Measurements from ENCODE around the gene DPEP1. TPM values are rescaled to one million over a fixed set of nuclear protein-coding genes. Genes with fewer than 3 reads are reported as not detected.
A peak's percentile ranks its signal among the peaks of the same experiment; 100 is the strongest.

DPEP1 gene
- total RNA-seq, 1 donor from 2014 or later: 0.24 TPM

DNA sequence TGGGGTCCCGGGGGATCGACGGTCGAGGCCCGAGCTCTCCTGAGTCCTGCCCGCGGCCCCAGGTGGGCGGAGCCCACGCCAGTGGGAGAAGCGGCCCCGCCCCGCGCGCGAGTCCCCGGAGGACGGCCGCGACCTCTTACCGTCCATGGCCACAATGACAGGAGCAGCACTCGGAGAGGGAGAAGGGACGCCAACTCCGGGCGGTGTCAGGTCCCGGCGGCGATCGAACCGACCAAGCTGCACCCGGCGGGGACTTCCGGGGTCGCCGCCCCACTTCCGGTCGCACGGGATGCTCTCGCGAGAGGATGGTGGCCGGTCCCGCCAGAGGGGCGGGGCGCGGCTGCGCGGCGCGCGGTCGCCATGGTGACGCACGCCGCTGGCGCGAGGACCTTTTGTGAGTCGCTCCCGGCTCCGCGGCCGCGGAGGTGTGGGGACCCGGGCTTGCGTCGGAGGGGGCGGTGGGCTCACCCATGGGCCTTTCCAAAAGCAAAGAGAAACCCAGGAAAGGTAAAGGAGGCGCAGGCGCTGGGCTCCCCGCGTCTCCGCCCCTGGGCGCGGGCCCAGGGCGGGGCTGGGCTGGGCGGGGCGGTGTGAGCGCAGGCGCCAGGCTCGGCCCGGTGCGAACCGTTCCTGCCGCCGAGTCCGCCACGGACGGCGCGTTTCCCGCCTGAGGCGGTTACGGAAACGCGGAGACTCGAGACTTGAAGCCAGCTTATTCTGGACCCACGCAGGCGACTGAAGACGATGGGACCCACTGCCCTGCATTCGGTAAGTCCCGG is 44.2 kb downstream of the DPEP1 start, which contains the start of the genes CHMP1A and SPATA33:
Gene CHMP1A (minus strand): TSS at position 267 of the 779 bp plus-strand sequence. CDS start 120 bp downstream, at position 147.
Gene SPATA33 (plus strand): TSS at position 395 of the 779 bp plus-strand sequence. CDS start 76 bp downstream, at position 471.
- no peaks in the 10 kb centered on the region for H3K9me3 ChIP-seq (ENCODE audit: low read depth)
- H3F3A ChIP-seq (ENCODE audit: low read depth): no peaks in the 10 kb centered on the region
- H3K36me3 ChIP-seq: peaks cover 5% of the 10 kb centered on the region
- Mint-ChIP-seq H3K4me3 (peak within 1 kb of the TSS; percentile 92), H3K27ac (no peak within 1 kb of the TSS), H3K4me1 (peaks cover 14% of the 10 kb centered on the region), H3K9me3 (no peaks in the 10 kb centered on the region), H3K36me3 (peaks cover 31% of the 10 kb centered on the region), H3K27me3 (ENCODE audit: insufficient read depth, low read depth) (peaks cover 2% of the 10 kb centered on the region)
- H3K79me2 ChIP-seq (ENCODE audit: low read depth): peaks cover 56% of the 10 kb centered on the region
- H3K4me1 ChIP-seq: peaks cover 10% of the 10 kb centered on the region
- H4K20me1 ChIP-seq (ENCODE audit: low read depth): peaks cover 28% of the 10 kb centered on the region
- DNase-seq (ENCODE audit: low spot score): peak; percentile 97
- H3K4me2 ChIP-seq: peak within 1 kb of the TSS; percentile 85
- H3K9ac ChIP-seq: peak within 1 kb of the TSS; percentile 82
- peak within 1 kb of the TSS; percentile 70 for H3K4me3 ChIP-seq
- TF ChIP-seq EZH2phosphoT487 (IDR thresholded peaks at IDR 0.05) (peak; percentile 24), EZH2 (IDR thresholded peaks at IDR 0.05) (peak; percentile 7)
- TF ChIP-seq, protein P1, sequence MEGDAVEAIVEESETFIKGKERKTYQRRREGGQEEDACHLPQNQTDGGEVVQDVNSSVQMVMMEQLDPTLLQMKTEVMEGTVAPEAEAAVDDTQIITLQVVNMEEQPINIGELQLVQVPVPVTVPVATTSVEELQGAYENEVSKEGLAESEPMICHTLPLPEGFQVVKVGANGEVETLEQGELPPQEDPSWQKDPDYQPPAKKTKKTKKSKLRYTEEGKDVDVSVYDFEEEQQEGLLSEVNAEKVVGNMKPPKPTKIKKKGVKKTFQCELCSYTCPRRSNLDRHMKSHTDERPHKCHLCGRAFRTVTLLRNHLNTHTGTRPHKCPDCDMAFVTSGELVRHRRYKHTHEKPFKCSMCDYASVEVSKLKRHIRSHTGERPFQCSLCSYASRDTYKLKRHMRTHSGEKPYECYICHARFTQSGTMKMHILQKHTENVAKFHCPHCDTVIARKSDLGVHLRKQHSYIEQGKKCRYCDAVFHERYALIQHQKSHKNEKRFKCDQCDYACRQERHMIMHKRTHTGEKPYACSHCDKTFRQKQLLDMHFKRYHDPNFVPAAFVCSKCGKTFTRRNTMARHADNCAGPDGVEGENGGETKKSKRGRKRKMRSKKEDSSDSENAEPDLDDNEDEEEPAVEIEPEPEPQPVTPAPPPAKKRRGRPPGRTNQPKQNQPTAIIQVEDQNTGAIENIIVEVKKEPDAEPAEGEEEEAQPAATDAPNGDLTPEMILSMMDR (IDR thresholded peaks at IDR 0.05): no peak
- H3K27ac ChIP-seq: no peak within 1 kb of the TSS
- H3K27me3 ChIP-seq: no peaks in the 10 kb centered on the region
- peak within 1 kb of the TSS; percentile 92 for H2AFZ ChIP-seq (replicated peaks)

DNA sequence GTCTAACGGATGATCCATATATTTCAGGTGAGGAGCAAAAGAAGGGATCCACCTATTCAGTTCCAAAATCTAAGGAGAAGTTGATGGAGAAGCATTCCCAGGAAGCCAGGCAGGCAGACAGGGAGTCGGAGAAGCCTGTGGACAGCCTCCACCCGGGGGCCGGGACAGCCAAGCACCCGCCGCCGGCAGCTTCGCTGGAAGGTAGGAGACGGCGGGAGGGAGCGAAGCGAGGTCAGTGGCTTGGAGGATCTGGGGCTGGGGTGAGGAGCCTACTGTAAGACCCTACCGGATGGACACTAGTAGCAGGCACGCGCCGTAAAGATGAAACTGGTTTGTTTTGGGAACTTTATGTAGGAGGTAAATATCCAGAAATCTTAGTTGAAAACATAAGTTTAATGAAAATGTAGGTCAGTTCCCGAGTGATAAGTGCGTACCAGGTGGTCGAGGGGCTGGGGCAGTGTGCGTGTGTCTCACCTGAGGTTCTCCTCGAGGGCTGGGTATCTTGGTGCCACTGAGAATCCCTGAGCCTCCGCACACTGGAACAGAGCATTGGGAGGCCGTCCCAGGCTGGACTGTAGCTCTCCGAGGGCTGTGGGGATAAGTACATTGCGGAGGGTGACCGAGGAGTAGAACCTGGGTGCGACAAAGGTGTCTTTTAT is 44.9 kb downstream of the DPEP1 start:
- H2AFZ ChIP-seq (replicated peaks): peak overlapping the region; percentile 92

DNA sequence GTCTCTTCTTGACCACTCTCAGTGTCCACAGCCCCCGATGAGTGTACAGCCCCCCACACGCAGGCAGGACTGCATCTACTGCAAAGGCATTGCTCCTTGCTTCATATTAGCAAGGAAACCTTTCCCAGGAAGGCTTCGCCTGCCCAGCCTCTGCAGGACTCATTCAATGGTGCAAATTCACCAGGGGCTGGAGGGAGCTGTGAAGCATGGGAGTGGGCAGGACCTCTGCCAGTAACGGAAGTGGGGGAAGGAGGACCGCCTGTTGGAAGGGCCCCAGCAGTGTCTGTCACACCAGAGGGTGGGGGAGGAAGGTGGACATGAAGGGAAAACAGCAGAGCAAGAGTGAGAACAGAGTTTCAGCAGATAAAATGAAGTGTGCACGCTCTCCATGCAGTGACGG is 46.7 kb downstream of the DPEP1 start:
- peaks cover 50% of the 10 kb centered on the region for H3K79me2 ChIP-seq (ENCODE audit: low read depth)
- no peak overlapping the region for H3K4me3 ChIP-seq
- TF ChIP-seq, protein P1 (IDR thresholded peaks at IDR 0.05): no peak
- TF ChIP-seq EZH2 (IDR thresholded peaks at IDR 0.05): no peak
- TF ChIP-seq EZH2phosphoT487 (IDR thresholded peaks at IDR 0.05): no peak
- H3K4me1 Mint-ChIP-seq: peaks cover 14% of the 10 kb centered on the region
- peaks cover 5% of the 10 kb centered on the region for H3K36me3 ChIP-seq
- no peaks in the 10 kb centered on the region for H3K27me3 ChIP-seq
- no peak overlapping the region for H3K27ac Mint-ChIP-seq
- H3K9me3 ChIP-seq (ENCODE audit: low read depth): no peaks in the 10 kb centered on the region
- peaks cover 13% of the 10 kb centered on the region for H3K9me3 Mint-ChIP-seq
- H3F3A ChIP-seq (ENCODE audit: low read depth): no peaks in the 10 kb centered on the region
- no peak overlapping the region for H3K4me2 ChIP-seq
- no peak overlapping the region for H3K27ac ChIP-seq
- peak overlapping the region; percentile 48 for H3K4me3 Mint-ChIP-seq
- H4K20me1 ChIP-seq (ENCODE audit: low read depth): peaks cover 19% of the 10 kb centered on the region
- H3K27me3 Mint-ChIP-seq (ENCODE audit: insufficient read depth, low read depth): peaks cover 2% of the 10 kb centered on the region
- no peak overlapping the region for H3K9ac ChIP-seq
- DNase-seq (ENCODE audit: low spot score): no peak
- peaks cover 10% of the 10 kb centered on the region for H3K4me1 ChIP-seq
- H3K36me3 Mint-ChIP-seq: peaks cover 47% of the 10 kb centered on the region
- H2AFZ ChIP-seq (replicated peaks): no peak overlapping the region

More for the DNA sequence above, 44.9 kb downstream of the DPEP1 start:
- Mint-ChIP-seq H3K27ac (no peak overlapping the region), H3K9me3 (peaks cover under 1% of the 10 kb centered on the region), H3K36me3 (peaks cover 33% of the 10 kb centered on the region), H3K27me3 (ENCODE audit: insufficient read depth, low read depth) (peaks cover 2% of the 10 kb centered on the region), H3K4me3 (peak overlapping the region; percentile 92), H3K4me1 (peaks cover 14% of the 10 kb centered on the region)
- DNase-seq (ENCODE audit: low spot score): peak; percentile 53
- peak overlapping the region; percentile 85 for H3K4me2 ChIP-seq
- peaks cover 5% of the 10 kb centered on the region for H3K36me3 ChIP-seq
- TF ChIP-seq, protein P1 (IDR thresholded peaks at IDR 0.05): no peak
- H3K79me2 ChIP-seq (ENCODE audit: low read depth): peaks cover 54% of the 10 kb centered on the region
- peaks cover 28% of the 10 kb centered on the region for H4K20me1 ChIP-seq (ENCODE audit: low read depth)
- peak overlapping the region; percentile 70 for H3K4me3 ChIP-seq
- no peaks in the 10 kb centered on the region for H3K9me3 ChIP-seq (ENCODE audit: low read depth)
- peaks cover 10% of the 10 kb centered on the region for H3K4me1 ChIP-seq
- no peaks in the 10 kb centered on the region for H3K27me3 ChIP-seq
- peak overlapping the region; percentile 34 for H3K9ac ChIP-seq
- H3K27ac ChIP-seq: no peak overlapping the region
- no peaks in the 10 kb centered on the region for H3F3A ChIP-seq (ENCODE audit: low read depth)
